ENCODE data around the gene INIP. TPM values are rescaled to one million over a fixed set of nuclear protein-coding genes. Genes with fewer than 3 reads are reported as not detected.

Gene INIP
- total RNA-seq, 1 donor from 2014 or later: 23.3 TPM

DNA sequence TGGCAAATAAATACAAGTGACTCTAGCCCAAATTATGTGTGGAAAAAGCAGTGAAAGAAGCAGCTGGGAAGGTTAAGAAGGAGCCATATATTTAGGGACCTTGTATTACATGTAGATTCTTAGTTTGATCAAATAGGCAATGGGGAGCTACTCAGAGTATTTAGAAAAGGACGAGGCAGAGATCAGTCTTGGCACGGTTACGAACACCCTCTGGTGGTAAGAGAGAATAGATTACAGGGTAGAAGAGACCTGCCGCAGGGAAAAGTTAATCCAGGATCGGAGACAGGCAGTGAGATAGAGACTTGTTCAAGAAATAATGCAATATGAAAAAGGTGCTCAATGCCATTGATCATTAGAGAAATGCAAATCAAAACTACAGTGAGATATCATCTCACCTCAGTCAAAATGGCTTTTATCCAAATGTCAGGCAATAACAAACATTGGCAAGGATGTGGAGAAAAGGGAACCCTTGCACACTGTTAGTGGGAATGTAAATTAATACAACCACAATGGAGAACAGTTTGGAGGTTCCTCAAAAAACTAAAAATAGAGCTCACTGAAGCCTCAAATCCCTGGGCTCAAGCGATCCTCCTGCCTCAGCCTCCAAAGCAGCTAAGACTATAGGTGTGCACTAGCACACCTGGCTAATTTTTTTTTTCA lies 12.0 kb downstream of the INIP start:
- H3K27ac Mint-ChIP-seq: no peak overlapping the region
- H3K36me3 Mint-ChIP-seq: no peaks in the 10 kb centered on the region
- no peaks in the 10 kb centered on the region for H3K27me3 Mint-ChIP-seq (ENCODE audit: low read depth)
- no peak for DNase-seq (ENCODE audit: low spot score in 2 of 2, unreplicated experiment in 2 of 2)
- no peak overlapping the region for H3K4me3 Mint-ChIP-seq
- H3K4me1 Mint-ChIP-seq: peaks cover 2% of the 10 kb centered on the region
- no peaks in the 10 kb centered on the region for H3K9me3 Mint-ChIP-seq
- TF ChIP-seq, protein P1, sequence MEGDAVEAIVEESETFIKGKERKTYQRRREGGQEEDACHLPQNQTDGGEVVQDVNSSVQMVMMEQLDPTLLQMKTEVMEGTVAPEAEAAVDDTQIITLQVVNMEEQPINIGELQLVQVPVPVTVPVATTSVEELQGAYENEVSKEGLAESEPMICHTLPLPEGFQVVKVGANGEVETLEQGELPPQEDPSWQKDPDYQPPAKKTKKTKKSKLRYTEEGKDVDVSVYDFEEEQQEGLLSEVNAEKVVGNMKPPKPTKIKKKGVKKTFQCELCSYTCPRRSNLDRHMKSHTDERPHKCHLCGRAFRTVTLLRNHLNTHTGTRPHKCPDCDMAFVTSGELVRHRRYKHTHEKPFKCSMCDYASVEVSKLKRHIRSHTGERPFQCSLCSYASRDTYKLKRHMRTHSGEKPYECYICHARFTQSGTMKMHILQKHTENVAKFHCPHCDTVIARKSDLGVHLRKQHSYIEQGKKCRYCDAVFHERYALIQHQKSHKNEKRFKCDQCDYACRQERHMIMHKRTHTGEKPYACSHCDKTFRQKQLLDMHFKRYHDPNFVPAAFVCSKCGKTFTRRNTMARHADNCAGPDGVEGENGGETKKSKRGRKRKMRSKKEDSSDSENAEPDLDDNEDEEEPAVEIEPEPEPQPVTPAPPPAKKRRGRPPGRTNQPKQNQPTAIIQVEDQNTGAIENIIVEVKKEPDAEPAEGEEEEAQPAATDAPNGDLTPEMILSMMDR (IDR thresholded peaks at IDR 0.05; ENCODE audit: unreplicated experiment): no peak

DNA sequence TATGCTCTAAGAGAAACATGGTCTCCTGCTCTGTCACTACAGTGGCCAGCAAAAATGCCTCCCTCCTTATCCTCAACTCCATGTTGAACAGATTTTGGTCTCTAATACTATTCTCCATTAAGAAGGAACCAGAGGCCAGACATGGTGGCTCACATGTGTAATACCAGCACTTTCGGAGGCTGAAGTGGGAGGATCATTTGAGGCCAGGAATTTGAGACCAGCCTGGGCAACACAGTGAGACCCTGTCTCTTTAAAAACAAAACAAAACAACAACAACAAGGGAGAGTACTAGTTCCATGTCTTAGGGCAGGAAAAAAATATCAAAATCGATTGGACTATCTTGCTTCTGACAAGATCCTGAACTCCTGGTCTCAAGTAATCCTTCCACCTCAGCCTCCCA lies 14.6 kb downstream of the INIP start:
- no peak overlapping the region for H3K27ac Mint-ChIP-seq
- H3K4me1 Mint-ChIP-seq: peaks cover 2% of the 10 kb centered on the region
- no peak for DNase-seq (ENCODE audit: low spot score in 2 of 2, unreplicated experiment in 2 of 2)
- H3K9me3 Mint-ChIP-seq: no peaks in the 10 kb centered on the region
- H3K27me3 Mint-ChIP-seq (ENCODE audit: low read depth): no peaks in the 10 kb centered on the region
- TF ChIP-seq, protein P1 (IDR thresholded peaks at IDR 0.05; ENCODE audit: unreplicated experiment): no peak
- H3K36me3 Mint-ChIP-seq: peaks cover 3% of the 10 kb centered on the region
- H3K4me3 Mint-ChIP-seq: no peak overlapping the region

GRCh38 chr9:112700085-112700484 lies 17.8 kb downstream of the INIP start:
- no peaks in the 10 kb centered on the region for H3K27me3 Mint-ChIP-seq (ENCODE audit: low read depth)
- H3K9me3 Mint-ChIP-seq: no peaks in the 10 kb centered on the region
- no peak for DNase-seq (ENCODE audit: low spot score in 2 of 2, unreplicated experiment in 2 of 2)
- H3K27ac Mint-ChIP-seq: no peak overlapping the region
- no peak overlapping the region for H3K4me3 Mint-ChIP-seq
- peaks cover 22% of the 10 kb centered on the region for H3K36me3 Mint-ChIP-seq
- TF ChIP-seq, protein P1 (IDR thresholded peaks at IDR 0.05; ENCODE audit: unreplicated experiment): no peak
- peaks cover 2% of the 10 kb centered on the region for H3K4me1 Mint-ChIP-seq

- H3K27me3 Mint-ChIP-seq (ENCODE audit: low read depth): no peaks in the 10 kb centered on the region
- no peak overlapping the region for H3K27ac Mint-ChIP-seq
- no peak overlapping the region for H3K4me3 Mint-ChIP-seq
- TF ChIP-seq, protein P1 (IDR thresholded peaks at IDR 0.05; ENCODE audit: unreplicated experiment): no peak
- no peak for DNase-seq (ENCODE audit: low spot score in 2 of 2, unreplicated experiment in 2 of 2)
- H3K36me3 Mint-ChIP-seq: peaks cover 22% of the 10 kb centered on the region
- no peaks in the 10 kb centered on the region for H3K9me3 Mint-ChIP-seq
- peaks cover 7% of the 10 kb centered on the region for H3K4me1 Mint-ChIP-seq
Measured at GRCh38 chr9:112699230-112699629, 18.7 kb downstream of the INIP start.

- no peaks in the 10 kb centered on the region for H3K9me3 Mint-ChIP-seq
- TF ChIP-seq, protein P1 (IDR thresholded peaks at IDR 0.05; ENCODE audit: unreplicated experiment): no peak
- H3K4me3 Mint-ChIP-seq: no peak overlapping the region
- no peak overlapping the region for H3K27ac Mint-ChIP-seq
- peaks cover 7% of the 10 kb centered on the region for H3K4me1 Mint-ChIP-seq
- peaks cover 38% of the 10 kb centered on the region for H3K36me3 Mint-ChIP-seq
- no peaks in the 10 kb centered on the region for H3K27me3 Mint-ChIP-seq (ENCODE audit: low read depth)
- DNase-seq (ENCODE audit: low spot score in 2 of 2, unreplicated experiment in 2 of 2): no peak
Measured at GRCh38 chr9:112696461-112696860, 21.5 kb downstream of the INIP start.

Measured in mesothelial cell of epicardium (in vitro differentiated cells).